Naive B cell (primary cell): ENCODE data around the gene PPP1R3E. TPM values are rescaled to one million over a fixed set of nuclear protein-coding genes. Genes with fewer than 3 reads are reported as not detected.
"Not testable (repeated sequence)": the region's sequence is repeated elsewhere in the genome, so short reads cannot be mapped to it uniquely, and the experiment has no call there.

Experiments used
- ATAC-seq, 2 donors: fragments of 150-1000 bp; cut with Tn5 transposase; 2 replicates each; pipeline ENCODE4 v1.10.0; 2021; ENCODE audit warnings: low read depth in 2 of 2, mild to moderate bottlenecking in 2 of 2, moderate library complexity in 2 of 2
- DNase-seq: peaks from one replicate; pipeline ENCODE4 v3.0.0; 2022
- H3K27ac Mint-ChIP-seq, 6 donors: one replicate each; pipeline ENCODE4 v1.8.0; 2020 to 2022; ENCODE audit warnings: mild to moderate bottlenecking in 6 of 6, mixed read lengths in 6 of 6, moderate library complexity in 5 of 6, inconsistent platforms in 2 of 6
- H3K27me3 Mint-ChIP-seq, 3 donors: one replicate each; pipeline ENCODE4 v1.8.0; 2021 to 2022; ENCODE audit warnings: mixed read lengths in 3 of 3, mild to moderate bottlenecking in 1 of 3
- H3K36me3 Mint-ChIP-seq, 2 donors: one replicate each; pipeline ENCODE4 v1.8.0; 2020 to 2022; ENCODE audit warnings: mixed read lengths in 2 of 2, inconsistent platforms in 1 of 2, mild to moderate bottlenecking in 1 of 2
- H3K4me1 Mint-ChIP-seq, 3 donors: one replicate each; pipeline ENCODE4 v1.8.0; 2020 to 2022; ENCODE audit warnings: mixed read lengths in 3 of 3, inconsistent platforms in 1 of 3, mild to moderate bottlenecking in 1 of 3, moderate library complexity in 1 of 3
- H3K4me3 Mint-ChIP-seq, 8 donors: one replicate each; pipeline ENCODE4 v1.8.0; 2020 to 2022; ENCODE audit warnings: mild to moderate bottlenecking in 8 of 8, mixed read lengths in 8 of 8, moderate library complexity in 8 of 8, inconsistent platforms in 2 of 8
- H3K9me3 Mint-ChIP-seq, 7 donors: one replicate each; pipeline ENCODE4 v1.8.0; 2020 to 2022; ENCODE audit warnings: mixed read lengths in 7 of 7, mild to moderate bottlenecking in 5 of 7, inconsistent platforms in 2 of 7, moderate library complexity in 1 of 7
- polyA plus RNA-seq, 6 donors: library from polyadenylated mRNA; unstranded; fragments of 300-500 nt; fragmentation: Illumina TruSeq; gene quantifications; one replicate each; pipeline ENCODE4 v1.2.3, GENCODE V29; 2021; ENCODE audit warnings: low read depth in 6 of 6

PPP1R3E gene
- polyA plus RNA-seq, 6 donors from 2014 or later = 3.9 to 11.8 (median 5.1) TPM

- Mint-ChIP-seq H3K27me3 (no peaks in the 10 kb centered on the region), H3K9me3 (no peaks in the 10 kb centered on the region), H3K4me1 (peaks cover 2 to 5% (median 4%) of the 10 kb centered on the region in 3 donors), H3K36me3 (peaks cover 0 to 8% of the 10 kb centered on the region in 2 donors), H3K4me3 (no peak overlapping the region), H3K27ac (peak overlapping the region in 2 of 6 donors; percentile 2 to 15)
- DNase-seq (no peak), ATAC-seq (no peak)
These were observed 27.2 kb downstream of the PPP1R3E start for GRCh38 chr14:23275412-23275811.

- Mint-ChIP-seq H3K9me3 (no peaks in the 10 kb centered on the region), H3K4me1 (no peaks in the 10 kb centered on the region), H3K36me3 (no peaks in the 10 kb centered on the region), H3K27ac (no peak overlapping the region), H3K27me3 (peaks cover 3 to 13% (median 11%) of the 10 kb centered on the region in 3 donors), H3K4me3 (no peak overlapping the region)
- no peak for DNase-seq
- ATAC-seq = no peak
These were observed 33.5 kb downstream of the PPP1R3E start for GRCh38 chr14:23269193-23269592.

- not testable (repeated sequence) for ATAC-seq, DNase-seq, H3K36me3 Mint-ChIP-seq, H3K4me3 Mint-ChIP-seq, H3K4me1 Mint-ChIP-seq, H3K27ac Mint-ChIP-seq, H3K9me3 Mint-ChIP-seq
- H3K27me3 Mint-ChIP-seq = peaks cover 46 to 58% (median 55%) of the 10 kb centered on the region in 3 donors
These were observed 41.8 kb downstream of the PPP1R3E start for GRCh38 chr14:23260849-23261248.

- H3K27ac Mint-ChIP-seq = no peak overlapping the region
- no peaks in the 10 kb centered on the region for H3K4me1 Mint-ChIP-seq
- ATAC-seq (no peak), DNase-seq (no peak)
- H3K9me3 Mint-ChIP-seq = no peaks in the 10 kb centered on the region
- H3K4me3 Mint-ChIP-seq = no peak overlapping the region
- peaks cover 37 to 54% (median 47%) of the 10 kb centered on the region in 3 donors for H3K27me3 Mint-ChIP-seq
- H3K36me3 Mint-ChIP-seq = no peaks in the 10 kb centered on the region
These were observed 43.2 kb downstream of the PPP1R3E start for GRCh38 chr14:23259426-23259825.

GRCh38 chr14:23258256-23258655 is 44.4 kb downstream of the PPP1R3E start:
- H3K27me3 Mint-ChIP-seq = peaks cover 35 to 47% (median 46%) of the 10 kb centered on the region in 3 donors

GRCh38 chr14:23252420-23253333 is 50.0 kb downstream of the PPP1R3E start:
- Mint-ChIP-seq H3K27ac (peak overlapping the region in 2 of 6 donors; percentile 34 to 90), H3K9me3 (no peaks in the 10 kb centered on the region), H3K4me3 (no peak overlapping the region), H3K27me3 (peaks cover 24 to 51% (median 36%) of the 10 kb centered on the region in 3 donors), H3K36me3 (no peaks in the 10 kb centered on the region), H3K4me1 (no peaks in the 10 kb centered on the region)
- no peak for ATAC-seq
- DNase-seq = no peak

More at GRCh38 chr14:23258256-23258655, 44.4 kb downstream of the PPP1R3E start:
- DNase-seq (no peak), ATAC-seq (no peak)
- H3K4me3 Mint-ChIP-seq = no peak overlapping the region
- no peaks in the 10 kb centered on the region for H3K9me3 Mint-ChIP-seq
- no peaks in the 10 kb centered on the region for H3K36me3 Mint-ChIP-seq
- peak overlapping the region in 1 of 6 donors; percentile 83 for H3K27ac Mint-ChIP-seq
- no peaks in the 10 kb centered on the region for H3K4me1 Mint-ChIP-seq

- no peak overlapping the region for H3K27ac Mint-ChIP-seq
- no peaks in the 10 kb centered on the region for H3K4me1 Mint-ChIP-seq
- H3K27me3 Mint-ChIP-seq = peaks cover 24 to 44% (median 34%) of the 10 kb centered on the region in 3 donors
- no peaks in the 10 kb centered on the region for H3K36me3 Mint-ChIP-seq
- DNase-seq = no peak
- H3K4me3 Mint-ChIP-seq = no peak overlapping the region
- H3K9me3 Mint-ChIP-seq = no peaks in the 10 kb centered on the region
- no peak for ATAC-seq
These were observed 50.7 kb downstream of the PPP1R3E start for GRCh38 chr14:23252006-23252405.

- no peak overlapping the region for H3K4me3 Mint-ChIP-seq
- no peaks in the 10 kb centered on the region for H3K9me3 Mint-ChIP-seq
- peaks cover 24 to 44% (median 34%) of the 10 kb centered on the region in 3 donors for H3K27me3 Mint-ChIP-seq
- ATAC-seq (no peak), DNase-seq (no peak)
- no peak overlapping the region for H3K27ac Mint-ChIP-seq
- H3K4me1 Mint-ChIP-seq = no peaks in the 10 kb centered on the region
- H3K36me3 Mint-ChIP-seq = no peaks in the 10 kb centered on the region
These were observed 52.8 kb downstream of the PPP1R3E start for GRCh38 chr14:23249824-23250223.

- H3K4me1 Mint-ChIP-seq = no peaks in the 10 kb centered on the region
- H3K4me3 Mint-ChIP-seq = no peak overlapping the region
- ATAC-seq (no peak), DNase-seq (no peak)
- peaks cover 23 to 42% (median 32%) of the 10 kb centered on the region in 3 donors for H3K27me3 Mint-ChIP-seq
- H3K9me3 Mint-ChIP-seq = no peaks in the 10 kb centered on the region
- H3K27ac Mint-ChIP-seq = no peak overlapping the region
- H3K36me3 Mint-ChIP-seq = no peaks in the 10 kb centered on the region
These were observed 54.1 kb downstream of the PPP1R3E start for GRCh38 chr14:23248601-23249000.

Other genes with a start within 250 kb of the PPP1R3E start
- gene CDH24, start 245.3 kb downstream of the PPP1R3E start, polyA plus RNA-seq = under 1 TPM in 4 of 6 donors, not detected in 2; 0.18 to 0.97 (median 0.39) TPM
- 10 to 100 TPM in 2 of 6 donors, 1 to 10 TPM in 3, under 1 TPM in 1; 0.61 to 18.0 (median 9.8) TPM for gene ACIN1, start 207.7 kb downstream of the PPP1R3E start, polyA plus RNA-seq
- gene C14orf119, start 207.4 kb downstream of the PPP1R3E start, polyA plus RNA-seq = 10 to 100 TPM; 31.7 to 81.0 (median 69.0) TPM
- gene CIROP, start 197.9 kb downstream of the PPP1R3E start, polyA plus RNA-seq = not detected
- under 1 TPM in 4 of 6 donors, not detected in 2; 0.32 to 0.61 (median 0.44) TPM for gene CEBPE, start 183.6 kb downstream of the PPP1R3E start, polyA plus RNA-seq
- under 1 TPM in 3 of 6 donors, not detected in 3; 0.31 to 0.50 (median 0.48) TPM for gene SLC7A8, start 119.2 kb downstream of the PPP1R3E start, polyA plus RNA-seq
- gene RNF212B, start 64.9 kb downstream of the PPP1R3E start, polyA plus RNA-seq = not detected
- 1 to 10 TPM; 1.0 to 6.9 (median 4.8) TPM for gene HOMEZ, start 16.7 kb downstream of the PPP1R3E start, polyA plus RNA-seq
- gene BCL2L2, start 4.0 kb upstream of the PPP1R3E start, polyA plus RNA-seq = under 1 TPM in 3 of 6 donors, not detected in 3; 0.22 to 0.72 (median 0.28) TPM
- gene PABPN1, start 18.6 kb upstream of the PPP1R3E start, polyA plus RNA-seq = 100 to 1,000 TPM; 114 to 160 (median 145) TPM
- gene SLC22A17, start 50.0 kb upstream of the PPP1R3E start, polyA plus RNA-seq = under 1 TPM in 2 of 6 donors, not detected in 4; 0.29 to 0.66 TPM
- not detected for gene EFS, start 62.3 kb upstream of the PPP1R3E start, polyA plus RNA-seq
- gene IL25, start 70.0 kb upstream of the PPP1R3E start, polyA plus RNA-seq = not detected
- gene CMTM5, start 74.2 kb upstream of the PPP1R3E start, polyA plus RNA-seq = 1 to 10 TPM in 2 of 6 donors, under 1 TPM in 2, not detected in 2; 0.36 to 2.5 (median 1.6) TPM
- not detected for gene MYH6, start 105.4 kb upstream of the PPP1R3E start, polyA plus RNA-seq
- gene MYH7, start 132.8 kb upstream of the PPP1R3E start, polyA plus RNA-seq = not detected
- 100 to 1,000 TPM in 1 of 6 donors, 10 to 100 TPM in 5; 54.2 to 105 (median 76.4) TPM for gene NGDN, start 166.8 kb upstream of the PPP1R3E start, polyA plus RNA-seq
- gene ZFHX2, start 248.9 kb upstream of the PPP1R3E start, polyA plus RNA-seq = under 1 TPM in 3 of 6 donors, not detected in 3; 0.03 to 0.38 (median 0.04) TPM